A549 (cell line): ENCODE results near the gene RBMXL3. TPM values are rescaled to one million over a fixed set of nuclear protein-coding genes. Genes with fewer than 3 reads are reported as not detected.

Source experiments
- ATAC-seq, 2 experiments: fragments of 200-7000 bp in 1 of 2; fragments of >200 bp in 1 of 2; cut with Nextera tagmentation in 1 of 2; cut with Tn5 transposase in 1 of 2; 3 replicates each; pipeline versions ENCODE4 v1.8.0 to v1.9.1; 2018 to 2020; ENCODE audit warnings: mild to moderate bottlenecking in 1 of 2, moderate library complexity in 1 of 2
- CTCF ChIA-PET: fragments of 300-600 bp; sonication (Branson Sonifier 250); formaldehyde crosslinking; extraction: SDS; loops from one replicate; lab custom pipeline; 2021; ENCODE audit warnings: antibody characterized with exemption, inconsistent platforms; lab: Yijun Ruan, JAX
- POLR2A ChIA-PET: fragments of 350-600 bp; formaldehyde crosslinking; extraction: SDS; loops from one replicate; lab custom pipeline; 2021; ENCODE audit warnings: antibody characterized with exemption, inconsistent platforms; lab: Yijun Ruan, JAX
- DNase-seq, 2 experiments: peaks; one replicate each; pipeline versions ENCODE4 v3.0.0 to v3.0.0-alpha.2; 2011 to 2016; ENCODE audit warnings: low read depth in 1 of 2, low spot score in 1 of 2
- FAIRE-seq: peaks from 2 replicates; lab custom pipeline; 2011; peaks lifted over from hg19 to GRCh38; lab: Jason Lieb, UNC
- H3K27ac ChIP-seq, 2 experiments: fragments of >200 bp; sonication (Bioruptor Twin); formaldehyde crosslinking; 3 replicates each; pipeline ENCODE4 v1.5.1; 2016 to 2017
- H3K4me1 ChIP-seq: fragments of >200 bp; sonication (Bioruptor Twin); formaldehyde crosslinking; 3 replicates; pipeline ENCODE4 v1.6.1; 2016
- H3K4me2 ChIP-seq: fragments of >200 bp; sonication (Bioruptor Twin); formaldehyde crosslinking; 3 replicates; pipeline ENCODE4 v1.6.1; 2016
- H3K4me3 ChIP-seq: fragments of >200 bp; sonication (Bioruptor Twin); formaldehyde crosslinking; 3 replicates; pipeline ENCODE4 v1.5.1; 2016
- H3K9me3 ChIP-seq: fragments of >200 bp; sonication (Bioruptor Twin); formaldehyde crosslinking; 3 replicates; pipeline ENCODE4 v1.6.1; 2016
- CBX8 ChIP-seq: fragments of 200-600 bp; sonication (generic); IDR thresholded peaks from 2 replicates; pipeline ENCODE4 v1.6.1; 2016
- CEBPB ChIP-seq, 2 experiments: fragments of >200 bp in 1 of 2; sonication (Bioruptor Twin) in 1 of 2; formaldehyde crosslinking in 1 of 2; IDR thresholded peaks; 2 replicates each; pipeline ENCODE4 v1.6.1; 2012 to 2016
- CHD4 ChIP-seq: fragments of 200-600 bp; sonication (generic); IDR thresholded peaks from 2 replicates; pipeline ENCODE4 v1.6.1; 2016; ENCODE audit warnings: antibody characterized with exemption, mild to moderate bottlenecking, borderline replicate concordance
- FOSL2 ChIP-seq, 2 experiments: fragments of 450-650 bp in 1 of 2; fragments of >200 bp in 1 of 2; sonication (Bioruptor Twin) in 1 of 2; formaldehyde crosslinking; IDR thresholded peaks; 2 replicates each; pipeline versions ENCODE4 v1.5.0 to v1.6.1; 2016 to 2020; ENCODE audit warnings: mild to moderate bottlenecking in 1 of 2, moderate library complexity in 1 of 2
- GATA3 ChIP-seq: IDR thresholded peaks from 2 replicates; pipeline ENCODE4 v1.6.1; 2012; ENCODE audit warnings: borderline replicate concordance
- HOXA7 ChIP-seq: fragments of 250-450 bp; sonication (Bioruptor Pico); IDR thresholded peaks from 2 replicates; pipeline ENCODE4 v1.5.0; 2020; ENCODE audit warnings: mild to moderate bottlenecking, moderate library complexity
- MAFK ChIP-seq: fragments of 450-650 bp; IDR thresholded peaks from 2 replicates; pipeline ENCODE4 v1.6.1; 2014; ENCODE audit not compliant: partially characterized antibody
- MYC ChIP-seq: IDR thresholded peaks from 2 replicates; pipeline ENCODE4 v1.6.1; 2012; ENCODE audit warnings: mild to moderate bottlenecking, inconsistent platforms, low read length, improper control_type of control experiment, borderline replicate concordance
- NR3C1 ChIP-seq: fragments of >200 bp; sonication (Bioruptor Twin); formaldehyde crosslinking; IDR thresholded peaks from 3 replicates; pipeline ENCODE4 v1.6.1; 2017
- PHF8 ChIP-seq: fragments of 200-600 bp; sonication (generic); IDR thresholded peaks from 2 replicates; pipeline ENCODE4 v1.6.1; 2016; ENCODE audit warnings: low read depth, mild to moderate bottlenecking, antibody characterized with exemption, moderate library complexity, borderline replicate concordance
- RAD21 ChIP-seq, 2 experiments: fragments of >200 bp in 1 of 2; sonication (Bioruptor Twin) in 1 of 2; formaldehyde crosslinking in 1 of 2; IDR thresholded peaks in 1 of 2; conservative IDR thresholded peaks in 1 of 2; 2 replicates in 1 of 2; 3 replicates in 1 of 2; pipeline ENCODE4 v1.6.1; 2012 to 2018; ENCODE audit warnings: inconsistent platforms in 1 of 2
- RFX5 ChIP-seq: fragments of 450-650 bp; IDR thresholded peaks from 2 replicates; pipeline ENCODE4 v1.7.1; 2014; ENCODE audit warnings: antibody characterized with exemption, mild to moderate bottlenecking, moderate library complexity
- SMC3 ChIP-seq: fragments of >200 bp; sonication (Bioruptor Twin); formaldehyde crosslinking; IDR thresholded peaks from 3 replicates; pipeline ENCODE4 v1.6.1; 2018; ENCODE audit warnings: inconsistent platforms
- ZNF302 ChIP-seq: fragments of 250-450 bp; sonication (Bioruptor Pico); IDR thresholded peaks from 2 replicates; pipeline ENCODE4 v1.9.0; 2021; ENCODE audit warnings: inconsistent platforms, mild to moderate bottlenecking, moderate library complexity
- WGBS: methylation state at CpG from one replicate; pipeline ENCODE4 v1.1.6; 2017; ENCODE audit errors: missing lambda C conversion rate; 5-methylcytosine and 5-hydroxymethylcytosine counted together
- polyA minus RNA-seq: library from RNA; depleted of rRNA, polyadenylated mRNA; stranded (reverse); fragments of >200 nt; gene quantifications from 2 replicates; pipeline ENCODE4 v1.2.3, GENCODE V29; 2011; rRNA and poly(A)+ RNA removed
- polyA plus RNA-seq, 4 experiments: library from polyadenylated mRNA; depleted of rRNA in 3 of 4; stranded (reverse); fragments of >200 nt; fragmentation: RNase III in 1 of 4; extraction: RNeasy Plus Mini Kit Qiagen cat#74134 plus additional on column Dnase treatment in 1 of 4; gene quantifications; 2 replicates in 3 of 4; 3 replicates in 1 of 4; pipeline ENCODE4 v1.2.3, GENCODE V29; 2011 to 2017
- TF ChIP-seq, protein P1 (sequence below): fragments of 250-450 bp; sonication (Bioruptor Pico); IDR thresholded peaks from 2 replicates; pipeline ENCODE4 v1.5.0; 2021; ENCODE audit warnings: mild to moderate bottlenecking, moderate library complexity, borderline replicate concordance
- TF ChIP-seq, protein P2 (sequence below): fragments of 200-600 bp; sonication (generic); IDR thresholded peaks from 2 replicates; pipeline ENCODE4 v1.6.1; 2016; ENCODE audit warnings: antibody characterized with exemption, mild to moderate bottlenecking, moderate library complexity
- TF ChIP-seq, protein P3 (sequence below): fragments of >200 bp; sonication (Bioruptor Twin); formaldehyde crosslinking; IDR thresholded peaks from 3 replicates; pipeline ENCODE4 v1.5.1; 2016
- TF ChIP-seq, protein P4 (sequence below): fragments of 450-650 bp; IDR thresholded peaks from 2 replicates; pipeline ENCODE4 v1.6.1; 2014; ENCODE audit warnings: antibody characterized with exemption
- TF ChIP-seq, protein P5 (sequence below): IDR thresholded peaks from 2 replicates; pipeline ENCODE4 v1.6.1; 2012

Gene RBMXL3
- not detected in 2 replicates for polyA plus RNA-seq (2011; rRNA removed)
- polyA plus RNA-seq (2012; cell fraction: cytosol; rRNA removed): not detected in 2 replicates
- polyA plus RNA-seq (2012; cell fraction: nucleus; rRNA removed): not detected in 2 replicates
- not detected in 3 replicates for polyA plus RNA-seq (2017; fragmentation: RNase III; extraction: RNeasy Plus Mini Kit Qiagen cat#74134 plus additional on column Dnase treatment)
- not detected in 2 replicates for polyA minus RNA-seq

DNA sequence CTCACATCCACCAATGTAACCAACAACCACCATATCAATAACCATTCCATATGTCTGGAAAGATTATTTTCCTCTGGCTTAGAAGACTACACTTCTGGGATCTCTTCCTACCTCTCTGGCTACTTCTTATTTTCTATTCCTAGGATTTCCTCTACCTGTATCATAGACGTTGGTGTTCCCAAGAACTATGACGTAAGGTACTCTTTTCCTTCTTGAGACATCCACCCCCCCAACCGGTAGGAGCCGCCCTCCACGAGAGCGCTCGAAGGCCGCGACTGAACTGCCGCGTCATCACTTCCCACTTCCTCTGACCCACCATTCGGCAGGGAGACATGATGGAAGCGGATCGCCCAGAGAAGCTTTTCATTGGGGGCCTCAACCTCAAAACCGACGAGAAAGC, at the start of gene RBMXL3:
RBMXL3 (plus strand) TSS at position 301 of the 400 bp plus-strand sequence; CDS start at position 333, 32 bp downstream.
- Histone ChIP-seq H3K27ac (no peak within 1 kb of the TSS), H3K4me2 (no peak within 1 kb of the TSS), H3K9me3 (no peaks in the 10 kb centered on the region), H3K4me3 (no peak within 1 kb of the TSS), H3K4me1 (no peaks in the 10 kb centered on the region)
- DNase-seq (no peak), ATAC-seq (no peak), FAIRE-seq (no peak)
- WGBS: 87% methylated on average over 16 of the region's 16 CpGs
- CTCF ChIA-PET: no interaction called here
- TF ChIP-seq MAFK: peak; percentile 31
- TF ChIP-seq, protein P1, sequence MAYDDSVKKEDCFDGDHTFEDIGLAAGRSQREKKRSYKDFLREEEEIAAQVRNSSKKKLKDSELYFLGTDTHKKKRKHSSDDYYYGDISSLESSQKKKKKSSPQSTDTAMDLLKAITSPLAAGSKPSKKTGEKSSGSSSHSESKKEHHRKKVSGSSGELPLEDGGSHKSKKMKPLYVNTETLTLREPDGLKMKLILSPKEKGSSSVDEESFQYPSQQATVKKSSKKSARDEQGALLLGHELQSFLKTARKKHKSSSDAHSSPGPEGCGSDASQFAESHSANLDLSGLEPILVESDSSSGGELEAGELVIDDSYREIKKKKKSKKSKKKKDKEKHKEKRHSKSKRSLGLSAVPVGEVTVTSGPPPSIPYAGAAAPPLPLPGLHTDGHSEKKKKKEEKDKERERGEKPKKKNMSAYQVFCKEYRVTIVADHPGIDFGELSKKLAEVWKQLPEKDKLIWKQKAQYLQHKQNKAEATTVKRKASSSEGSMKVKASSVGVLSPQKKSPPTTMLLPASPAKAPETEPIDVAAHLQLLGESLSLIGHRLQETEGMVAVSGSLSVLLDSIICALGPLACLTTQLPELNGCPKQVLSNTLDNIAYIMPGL (CRISPR knock-in tag): no peak
- TF ChIP-seq, all 56 proteins: peak for 1
- POLR2A ChIA-PET: no interaction called here

DNA sequence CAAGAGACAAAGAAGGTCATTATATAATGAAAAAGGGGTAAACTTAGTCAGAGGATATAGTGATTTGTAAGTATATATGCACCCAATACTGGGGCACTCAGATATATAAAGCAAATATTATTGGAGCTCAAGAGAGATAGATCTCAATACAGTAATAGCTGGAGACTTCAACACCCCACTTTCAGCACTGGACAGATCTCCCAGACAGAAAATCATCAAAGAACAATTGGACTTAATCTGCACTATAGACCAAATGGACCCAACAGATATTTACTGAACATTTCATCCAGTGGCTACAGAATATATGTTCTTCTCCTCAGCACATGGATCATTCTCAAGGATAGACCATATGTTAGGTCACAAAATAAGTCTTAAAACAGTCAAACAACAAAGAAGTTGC, 47.2 kb upstream of the RBMXL3 start:
- H3K4me1 ChIP-seq: no peaks in the 10 kb centered on the region
- DNase-seq: no peak
- TF ChIP-seq GATA3 (no peak), MAFK (no peak)
- TF ChIP-seq, protein P2, sequence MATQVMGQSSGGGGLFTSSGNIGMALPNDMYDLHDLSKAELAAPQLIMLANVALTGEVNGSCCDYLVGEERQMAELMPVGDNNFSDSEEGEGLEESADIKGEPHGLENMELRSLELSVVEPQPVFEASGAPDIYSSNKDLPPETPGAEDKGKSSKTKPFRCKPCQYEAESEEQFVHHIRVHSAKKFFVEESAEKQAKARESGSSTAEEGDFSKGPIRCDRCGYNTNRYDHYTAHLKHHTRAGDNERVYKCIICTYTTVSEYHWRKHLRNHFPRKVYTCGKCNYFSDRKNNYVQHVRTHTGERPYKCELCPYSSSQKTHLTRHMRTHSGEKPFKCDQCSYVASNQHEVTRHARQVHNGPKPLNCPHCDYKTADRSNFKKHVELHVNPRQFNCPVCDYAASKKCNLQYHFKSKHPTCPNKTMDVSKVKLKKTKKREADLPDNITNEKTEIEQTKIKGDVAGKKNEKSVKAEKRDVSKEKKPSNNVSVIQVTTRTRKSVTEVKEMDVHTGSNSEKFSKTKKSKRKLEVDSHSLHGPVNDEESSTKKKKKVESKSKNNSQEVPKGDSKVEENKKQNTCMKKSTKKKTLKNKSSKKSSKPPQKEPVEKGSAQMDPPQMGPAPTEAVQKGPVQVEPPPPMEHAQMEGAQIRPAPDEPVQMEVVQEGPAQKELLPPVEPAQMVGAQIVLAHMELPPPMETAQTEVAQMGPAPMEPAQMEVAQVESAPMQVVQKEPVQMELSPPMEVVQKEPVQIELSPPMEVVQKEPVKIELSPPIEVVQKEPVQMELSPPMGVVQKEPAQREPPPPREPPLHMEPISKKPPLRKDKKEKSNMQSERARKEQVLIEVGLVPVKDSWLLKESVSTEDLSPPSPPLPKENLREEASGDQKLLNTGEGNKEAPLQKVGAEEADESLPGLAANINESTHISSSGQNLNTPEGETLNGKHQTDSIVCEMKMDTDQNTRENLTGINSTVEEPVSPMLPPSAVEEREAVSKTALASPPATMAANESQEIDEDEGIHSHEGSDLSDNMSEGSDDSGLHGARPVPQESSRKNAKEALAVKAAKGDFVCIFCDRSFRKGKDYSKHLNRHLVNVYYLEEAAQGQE: peak; percentile 51; the same call in 1 of the 2 replicates
- no peak for ATAC-seq
- no peaks in the 10 kb centered on the region for H3K9me3 ChIP-seq
- FAIRE-seq: no peak
- H3K4me3 ChIP-seq: no peak overlapping the region
- no peak overlapping the region for H3K4me2 ChIP-seq
- H3K27ac ChIP-seq: no peak overlapping the region
- ChIA-PET POLR2A (no interaction called here), CTCF (no interaction called here)

DNA sequence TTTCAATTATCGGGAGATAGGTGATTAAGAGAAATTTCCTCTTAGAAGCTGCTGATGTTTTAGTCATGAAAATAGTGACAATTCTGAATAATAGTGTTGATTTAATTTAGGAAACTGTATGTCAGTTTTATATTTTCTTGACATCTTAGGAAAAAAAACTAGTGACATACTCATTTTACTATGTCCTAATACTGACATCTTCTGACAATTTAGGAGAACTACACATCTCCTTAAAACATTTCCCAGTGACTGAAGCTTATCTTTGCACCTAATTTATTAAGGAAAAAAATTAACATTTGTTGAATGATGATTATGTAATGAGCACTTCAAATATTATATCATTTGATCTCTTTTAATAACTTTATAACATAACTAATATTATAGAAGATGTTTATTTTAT, 42.0 kb upstream of the RBMXL3 start:
- DNase-seq (peak; percentile 6 to 16), ATAC-seq (no peak), FAIRE-seq (peak; percentile 95)
- WGBS: 38% methylated on average over 1 of the region's 1 CpG
- ChIA-PET POLR2A (no interaction called here), CTCF (interaction anchor here (0.7 to 1.2 kb wide), 4 partner anchors 38 to 525 kb away, joined by 3 to 4 read pairs (median 3); no protein-coding TSS in a partner anchor)
- 0 out of 3 replicates have a peak, but pooled peaks have one; percentile 30 for TF ChIP-seq SMC3
- TF ChIP-seq CEBPB (IDR thresholded peaks at IDR 0.05): no peak
- peak; percentile 46 to 61 for TF ChIP-seq RAD21 (conservative IDR thresholded peaks at IDR 0.05 in 1 of 2, IDR thresholded peaks at IDR 0.05 in 1 of 2)
- TF ChIP-seq, protein P3, sequence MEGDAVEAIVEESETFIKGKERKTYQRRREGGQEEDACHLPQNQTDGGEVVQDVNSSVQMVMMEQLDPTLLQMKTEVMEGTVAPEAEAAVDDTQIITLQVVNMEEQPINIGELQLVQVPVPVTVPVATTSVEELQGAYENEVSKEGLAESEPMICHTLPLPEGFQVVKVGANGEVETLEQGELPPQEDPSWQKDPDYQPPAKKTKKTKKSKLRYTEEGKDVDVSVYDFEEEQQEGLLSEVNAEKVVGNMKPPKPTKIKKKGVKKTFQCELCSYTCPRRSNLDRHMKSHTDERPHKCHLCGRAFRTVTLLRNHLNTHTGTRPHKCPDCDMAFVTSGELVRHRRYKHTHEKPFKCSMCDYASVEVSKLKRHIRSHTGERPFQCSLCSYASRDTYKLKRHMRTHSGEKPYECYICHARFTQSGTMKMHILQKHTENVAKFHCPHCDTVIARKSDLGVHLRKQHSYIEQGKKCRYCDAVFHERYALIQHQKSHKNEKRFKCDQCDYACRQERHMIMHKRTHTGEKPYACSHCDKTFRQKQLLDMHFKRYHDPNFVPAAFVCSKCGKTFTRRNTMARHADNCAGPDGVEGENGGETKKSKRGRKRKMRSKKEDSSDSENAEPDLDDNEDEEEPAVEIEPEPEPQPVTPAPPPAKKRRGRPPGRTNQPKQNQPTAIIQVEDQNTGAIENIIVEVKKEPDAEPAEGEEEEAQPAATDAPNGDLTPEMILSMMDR: peak; percentile 47
- H3K4me2 ChIP-seq: no peak overlapping the region
- H3K9me3 ChIP-seq: no peaks in the 10 kb centered on the region
- no peaks in the 10 kb centered on the region for H3K4me1 ChIP-seq
- H3K4me3 ChIP-seq: no peak overlapping the region
- H3K27ac ChIP-seq: no peak overlapping the region

DNA sequence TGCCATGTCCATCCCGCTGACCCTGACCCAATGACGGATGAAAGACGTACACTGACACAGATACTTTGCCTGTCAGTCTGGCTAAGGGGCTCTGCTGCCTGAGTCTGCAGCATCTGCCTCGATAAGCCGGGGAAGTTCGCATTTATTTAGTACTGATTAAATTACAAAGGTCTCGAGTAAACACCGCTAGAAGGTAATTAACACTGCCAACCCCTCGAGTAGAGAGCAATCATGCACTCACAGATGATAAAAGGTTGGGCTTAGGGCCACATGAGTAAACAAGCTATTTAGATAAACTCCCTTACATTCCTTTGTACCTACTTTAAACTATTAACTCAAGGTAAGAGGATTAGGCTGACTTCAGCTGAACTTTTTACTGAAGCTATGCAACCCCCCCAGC, 16.0 kb upstream of the RBMXL3 start:
- FAIRE-seq: no peak
- no peaks in the 10 kb centered on the region for H3K9me3 ChIP-seq
- WGBS: 34% methylated on average over 9 of the region's 9 CpGs
- no peak overlapping the region for H3K4me3 ChIP-seq
- no peak for DNase-seq
- no peaks in the 10 kb centered on the region for H3K4me1 ChIP-seq
- no peak for ATAC-seq
- ChIA-PET POLR2A (no interaction called here), CTCF (no interaction called here)
- H3K27ac ChIP-seq: no peak overlapping the region
- H3K4me2 ChIP-seq: no peak overlapping the region
- TF ChIP-seq, protein P4, sequence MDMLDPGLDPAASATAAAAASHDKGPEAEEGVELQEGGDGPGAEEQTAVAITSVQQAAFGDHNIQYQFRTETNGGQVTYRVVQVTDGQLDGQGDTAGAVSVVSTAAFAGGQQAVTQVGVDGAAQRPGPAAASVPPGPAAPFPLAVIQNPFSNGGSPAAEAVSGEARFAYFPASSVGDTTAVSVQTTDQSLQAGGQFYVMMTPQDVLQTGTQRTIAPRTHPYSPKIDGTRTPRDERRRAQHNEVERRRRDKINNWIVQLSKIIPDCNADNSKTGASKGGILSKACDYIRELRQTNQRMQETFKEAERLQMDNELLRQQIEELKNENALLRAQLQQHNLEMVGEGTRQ: no peak
- TF ChIP-seq GATA3 (no peak), CHD4 (no peak), NR3C1 (no peak), FOSL2 (IDR thresholded peaks at IDR 0.05) (no peak), FOSL2 (CRISPR knock-in tag; IDR thresholded peaks at IDR 0.05) (no peak), ZNF302 (no peak), CBX8 (no peak), RFX5 (no peak), PHF8 (no peak), HOXA7 (CRISPR knock-in tag) (no peak), MYC (no peak)
- TF ChIP-seq, protein P5, sequence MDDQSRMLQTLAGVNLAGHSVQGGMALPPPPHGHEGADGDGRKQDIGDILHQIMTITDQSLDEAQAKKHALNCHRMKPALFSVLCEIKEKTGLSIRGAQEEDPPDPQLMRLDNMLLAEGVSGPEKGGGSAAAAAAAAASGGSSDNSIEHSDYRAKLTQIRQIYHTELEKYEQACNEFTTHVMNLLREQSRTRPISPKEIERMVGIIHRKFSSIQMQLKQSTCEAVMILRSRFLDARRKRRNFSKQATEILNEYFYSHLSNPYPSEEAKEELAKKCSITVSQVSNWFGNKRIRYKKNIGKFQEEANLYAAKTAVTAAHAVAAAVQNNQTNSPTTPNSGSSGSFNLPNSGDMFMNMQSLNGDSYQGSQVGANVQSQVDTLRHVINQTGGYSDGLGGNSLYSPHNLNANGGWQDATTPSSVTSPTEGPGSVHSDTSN: no peak
